Measurements from ENCODE around the gene CSRP2.

CSRP2 gene

DNA sequence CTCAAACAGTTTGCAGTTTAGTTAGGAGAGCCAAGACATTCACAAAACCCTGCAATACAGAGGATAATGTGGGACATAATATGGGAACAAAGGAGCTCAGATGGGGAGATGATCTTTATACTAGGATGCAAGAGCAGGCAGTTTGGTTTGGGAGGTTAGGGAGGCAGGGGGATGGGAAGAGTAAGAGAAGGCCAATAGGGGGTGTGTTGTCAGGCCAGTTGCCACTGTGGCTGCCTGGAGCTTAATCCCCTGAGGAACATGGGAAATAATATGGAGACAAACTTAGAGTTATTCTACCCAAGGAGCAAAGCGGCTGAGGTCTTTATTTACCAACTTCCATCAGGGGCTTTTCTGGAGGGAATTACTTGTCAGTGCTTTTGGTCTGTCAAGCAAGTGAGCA, 10.0 kb upstream of the CSRP2 start:
- TF ChIP-seq, protein P1, sequence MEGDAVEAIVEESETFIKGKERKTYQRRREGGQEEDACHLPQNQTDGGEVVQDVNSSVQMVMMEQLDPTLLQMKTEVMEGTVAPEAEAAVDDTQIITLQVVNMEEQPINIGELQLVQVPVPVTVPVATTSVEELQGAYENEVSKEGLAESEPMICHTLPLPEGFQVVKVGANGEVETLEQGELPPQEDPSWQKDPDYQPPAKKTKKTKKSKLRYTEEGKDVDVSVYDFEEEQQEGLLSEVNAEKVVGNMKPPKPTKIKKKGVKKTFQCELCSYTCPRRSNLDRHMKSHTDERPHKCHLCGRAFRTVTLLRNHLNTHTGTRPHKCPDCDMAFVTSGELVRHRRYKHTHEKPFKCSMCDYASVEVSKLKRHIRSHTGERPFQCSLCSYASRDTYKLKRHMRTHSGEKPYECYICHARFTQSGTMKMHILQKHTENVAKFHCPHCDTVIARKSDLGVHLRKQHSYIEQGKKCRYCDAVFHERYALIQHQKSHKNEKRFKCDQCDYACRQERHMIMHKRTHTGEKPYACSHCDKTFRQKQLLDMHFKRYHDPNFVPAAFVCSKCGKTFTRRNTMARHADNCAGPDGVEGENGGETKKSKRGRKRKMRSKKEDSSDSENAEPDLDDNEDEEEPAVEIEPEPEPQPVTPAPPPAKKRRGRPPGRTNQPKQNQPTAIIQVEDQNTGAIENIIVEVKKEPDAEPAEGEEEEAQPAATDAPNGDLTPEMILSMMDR (IDR thresholded peaks at IDR 0.05) = no peak

DNA sequence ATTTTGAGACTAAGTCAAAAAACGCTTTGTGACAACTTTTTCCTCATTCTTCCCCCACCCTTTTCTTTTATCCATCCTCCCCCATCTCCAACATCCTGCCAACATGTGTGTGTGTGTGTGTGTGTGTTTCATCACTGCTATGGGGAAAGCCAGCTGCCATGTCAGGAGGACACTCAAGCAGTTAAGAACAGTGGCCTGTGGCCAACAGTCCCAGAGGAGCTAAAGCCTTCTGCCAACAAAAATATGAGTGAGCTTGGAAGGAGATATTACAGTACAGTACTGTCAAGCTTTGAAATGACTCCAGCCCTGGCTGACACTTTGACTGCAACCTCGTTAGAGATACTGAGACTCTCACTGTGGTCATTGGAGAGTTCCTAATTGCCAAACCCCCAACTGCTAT, 5.0 kb upstream of the CSRP2 start:
- TF ChIP-seq, protein P1 (IDR thresholded peaks at IDR 0.05) = no peak

DNA sequence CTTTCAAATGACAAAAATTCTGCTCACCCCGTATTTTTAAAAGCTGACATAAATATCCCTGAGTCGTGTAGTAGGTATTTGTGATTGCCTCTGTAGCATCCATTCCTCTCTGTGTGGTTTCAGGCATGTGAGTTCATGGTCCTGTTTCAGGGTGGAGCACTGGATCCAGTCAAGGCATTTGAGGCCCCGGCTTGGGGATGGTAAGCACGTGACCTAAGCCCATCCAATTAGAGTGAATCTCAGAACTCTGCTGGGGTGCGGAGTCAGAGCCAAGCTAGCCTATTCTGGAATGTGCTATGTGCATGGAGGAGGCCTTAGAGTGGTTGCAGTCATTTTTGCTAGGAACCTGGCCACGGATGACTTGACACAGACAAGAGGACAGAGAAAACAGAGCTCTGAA, 4.3 kb upstream of the CSRP2 start:
- TF ChIP-seq, protein P1 (IDR thresholded peaks at IDR 0.05) = no peak

DNA sequence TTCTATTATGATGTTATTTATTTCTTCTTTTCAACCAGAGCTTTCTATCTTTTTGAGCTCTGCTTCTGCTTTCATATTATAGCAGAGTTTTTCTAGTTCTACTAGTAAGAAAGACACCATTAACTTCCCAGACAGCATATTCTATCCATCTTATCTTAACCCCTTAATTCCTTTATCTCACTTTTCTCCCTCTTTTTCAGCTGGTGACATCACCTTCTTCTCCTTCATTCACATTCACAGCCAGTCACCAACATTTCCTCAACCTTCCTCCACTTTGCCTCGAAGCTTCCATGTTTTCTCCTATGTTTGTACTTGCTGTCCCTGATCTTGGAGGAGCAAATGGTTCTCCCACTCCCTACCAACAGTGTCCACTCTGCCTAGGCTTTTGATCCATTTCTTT, 3.5 kb upstream of the CSRP2 start:
- TF ChIP-seq, protein P1 (IDR thresholded peaks at IDR 0.05) = no peak

DNA sequence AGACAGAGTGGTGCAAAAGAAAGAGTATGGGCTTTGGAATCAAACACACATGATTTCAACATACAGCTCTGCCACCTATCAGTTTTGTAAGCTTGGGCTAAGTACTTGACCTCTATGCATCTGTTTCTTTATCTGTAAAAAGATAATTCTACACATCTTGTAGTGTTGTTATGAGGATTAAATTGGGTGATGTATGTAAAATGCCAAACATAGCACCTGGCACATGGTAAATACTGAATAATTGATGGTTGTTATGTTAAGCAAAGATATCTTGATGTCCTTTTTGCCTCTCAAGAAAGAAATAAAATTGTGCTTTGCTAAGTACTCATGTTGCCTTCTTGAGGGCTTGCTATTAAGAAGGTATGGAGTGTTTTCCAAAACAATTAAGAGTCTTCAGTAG, 2.3 kb upstream of the CSRP2 start:
- TF ChIP-seq, protein P1 (IDR thresholded peaks at IDR 0.05) = no peak

DNA sequence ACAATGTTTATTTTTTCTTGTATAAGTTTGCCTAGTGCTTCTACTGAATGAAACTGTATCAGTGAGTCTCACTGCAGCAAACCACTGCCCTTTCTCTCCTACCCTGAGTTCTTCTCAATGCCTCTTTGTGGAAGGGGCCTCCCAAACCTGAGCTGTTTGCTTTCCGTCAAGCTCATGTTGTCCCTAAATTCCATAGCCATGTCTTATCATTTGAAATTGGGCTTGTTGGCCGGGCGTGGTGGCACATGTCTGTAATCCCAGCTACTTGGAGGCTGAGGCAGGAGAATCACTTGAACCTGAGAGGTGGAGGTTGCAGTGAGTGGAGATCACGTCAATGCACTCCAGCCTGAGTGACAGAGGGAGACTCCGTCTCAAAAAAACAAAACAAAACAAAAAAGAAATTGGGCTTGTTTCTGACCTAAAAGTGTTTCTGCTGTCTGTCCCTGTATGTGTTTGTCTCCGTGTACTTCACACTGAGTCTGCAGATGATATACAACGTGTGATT, 1.8 kb upstream of the CSRP2 start:
- TF ChIP-seq, protein P1 (IDR thresholded peaks at IDR 0.05) = no peak

DNA sequence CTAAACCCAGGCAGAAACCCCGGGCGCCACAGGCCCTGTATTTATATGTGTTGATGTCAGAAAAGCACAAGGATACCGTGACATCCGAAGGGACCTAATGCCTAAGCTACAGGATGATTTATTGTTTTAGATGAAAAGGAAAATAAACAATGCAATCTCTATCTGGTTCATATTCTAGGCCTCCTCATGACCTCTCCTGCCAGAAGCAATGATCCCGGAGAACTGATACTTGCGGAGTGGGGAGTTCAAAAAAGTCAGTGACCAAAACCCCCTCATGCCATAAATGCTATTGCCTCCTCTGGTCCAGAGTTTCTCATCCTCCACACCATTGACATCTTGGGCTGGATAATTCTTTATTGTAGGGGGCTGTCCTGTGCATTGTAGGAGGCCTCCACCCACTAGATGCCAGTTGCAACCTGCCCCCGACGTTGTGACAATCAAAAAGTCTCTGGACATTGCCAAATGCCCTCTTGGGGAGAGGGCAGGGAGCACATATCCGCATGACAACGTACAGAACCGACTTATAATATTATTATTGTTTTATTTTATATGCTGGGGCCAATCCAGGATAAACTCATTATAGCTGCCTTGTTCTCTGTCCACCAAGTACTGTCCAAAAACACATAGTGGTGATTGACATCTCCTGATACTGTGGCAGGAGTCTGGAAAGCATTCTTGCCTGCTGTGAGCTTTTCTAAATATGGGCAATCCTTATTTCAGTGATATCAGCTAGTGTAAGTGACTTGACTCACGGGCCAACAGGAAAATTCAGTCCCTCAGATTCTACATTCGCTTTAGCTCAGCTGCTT, 1.1 kb upstream of the CSRP2 start:
- TF ChIP-seq, protein P1 (IDR thresholded peaks at IDR 0.05) = no peak
